ENCODE data around the gene TBC1D22B. TPM values are rescaled to one million over a fixed set of nuclear protein-coding genes. Genes with fewer than 3 reads are reported as not detected.

TBC1D22B gene
- total RNA-seq, 1 experiment from 2014 or later: 11.8 TPM

DNA sequence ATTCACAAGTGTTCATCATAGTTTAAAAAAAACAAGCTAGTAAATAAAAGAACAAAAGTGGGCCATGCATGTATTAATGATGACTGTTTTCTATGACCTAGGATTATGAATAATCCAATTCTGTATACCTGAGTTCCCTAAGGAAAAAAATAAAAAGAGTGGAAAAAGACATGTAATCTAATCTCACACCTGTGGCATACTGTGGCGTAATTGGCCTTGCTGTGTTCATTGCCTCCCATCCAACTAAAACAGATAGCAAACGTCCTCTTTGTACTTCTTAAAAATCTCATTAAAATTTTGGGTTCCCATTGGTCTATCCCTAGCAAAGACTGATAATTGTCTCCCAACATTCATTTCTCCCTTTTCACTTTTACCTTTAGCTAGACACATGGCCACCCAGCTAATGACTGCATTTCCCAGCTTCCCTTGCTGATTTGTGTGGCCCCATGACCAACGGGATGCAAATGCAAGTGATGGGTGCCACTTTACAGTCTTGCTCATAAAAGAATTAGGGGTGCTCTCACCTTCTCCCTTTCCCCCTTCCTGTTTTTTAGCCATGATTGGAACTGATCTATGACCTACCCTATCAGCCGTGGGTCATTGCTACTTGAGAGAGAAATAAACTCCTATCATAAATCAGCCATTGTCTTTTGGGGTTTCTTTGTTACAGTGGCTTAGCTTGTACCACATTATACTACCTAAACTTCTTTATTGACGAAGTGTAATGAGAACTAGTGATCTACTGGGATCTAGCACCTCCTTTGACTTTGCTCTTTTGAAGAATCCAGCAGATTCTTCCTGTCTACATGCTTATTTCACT lies 32.0 kb upstream of the TBC1D22B start:
- Histone ChIP-seq H3K27me3 (replicated peaks; ENCODE audit: control insufficient read depth, insufficient read depth, low read length) (no peaks in the 10 kb centered on the region), H3K9me3 (no peaks in the 10 kb centered on the region), H3K4me3 (ENCODE audit: low read depth, low read length) (no peak overlapping the region), H3K4me1 (peaks cover 11% of the 10 kb centered on the region; the same call in 1 of the 2 replicates), H3K36me3 (ENCODE audit: control insufficient read depth, insufficient read depth, low read length) (no peaks in the 10 kb centered on the region)
- no TSS peak for BruUV-seq (replicated peaks)
- CTCF ChIA-PET: interaction anchor here (1.2 kb wide), 1 partner anchor 15 kb away, joined by 3 read pairs; no protein-coding TSS in a partner anchor
- POLR2A ChIA-PET: no interaction called here
- peaks cover 7% of the 10 kb centered on the region for H3K4me1 Mint-ChIP-seq (ENCODE audit: low read depth, unreplicated experiment)
- peaks cover 5% of the 10 kb centered on the region for H3K36me3 Mint-ChIP-seq (ENCODE audit: insufficient read depth, unreplicated experiment)
- no peak for DNase-seq
- H3K9me3 Mint-ChIP-seq (ENCODE audit: unreplicated experiment): no peaks in the 10 kb centered on the region
- intact Hi-C loops (cut with micrococcal nuclease; ENCODE audit: unreplicated experiment): no loop called here
- H3K4me3 Mint-ChIP-seq (ENCODE audit: unreplicated experiment): no peak overlapping the region
- no peaks in the 10 kb centered on the region for H3K27me3 Mint-ChIP-seq (ENCODE audit: insufficient read depth, unreplicated experiment)
- TF ChIP-seq, protein P1, sequence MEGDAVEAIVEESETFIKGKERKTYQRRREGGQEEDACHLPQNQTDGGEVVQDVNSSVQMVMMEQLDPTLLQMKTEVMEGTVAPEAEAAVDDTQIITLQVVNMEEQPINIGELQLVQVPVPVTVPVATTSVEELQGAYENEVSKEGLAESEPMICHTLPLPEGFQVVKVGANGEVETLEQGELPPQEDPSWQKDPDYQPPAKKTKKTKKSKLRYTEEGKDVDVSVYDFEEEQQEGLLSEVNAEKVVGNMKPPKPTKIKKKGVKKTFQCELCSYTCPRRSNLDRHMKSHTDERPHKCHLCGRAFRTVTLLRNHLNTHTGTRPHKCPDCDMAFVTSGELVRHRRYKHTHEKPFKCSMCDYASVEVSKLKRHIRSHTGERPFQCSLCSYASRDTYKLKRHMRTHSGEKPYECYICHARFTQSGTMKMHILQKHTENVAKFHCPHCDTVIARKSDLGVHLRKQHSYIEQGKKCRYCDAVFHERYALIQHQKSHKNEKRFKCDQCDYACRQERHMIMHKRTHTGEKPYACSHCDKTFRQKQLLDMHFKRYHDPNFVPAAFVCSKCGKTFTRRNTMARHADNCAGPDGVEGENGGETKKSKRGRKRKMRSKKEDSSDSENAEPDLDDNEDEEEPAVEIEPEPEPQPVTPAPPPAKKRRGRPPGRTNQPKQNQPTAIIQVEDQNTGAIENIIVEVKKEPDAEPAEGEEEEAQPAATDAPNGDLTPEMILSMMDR (IDR thresholded peaks at IDR 0.05; ENCODE audit: insufficient read depth in 1 of 2, low read depth in 1 of 2, low read length in 1 of 2, severe bottlenecking in 1 of 2, unreplicated experiment in 1 of 2): no peak
- no peak overlapping the region for H3K27ac Mint-ChIP-seq (ENCODE audit: unreplicated experiment)

DNA sequence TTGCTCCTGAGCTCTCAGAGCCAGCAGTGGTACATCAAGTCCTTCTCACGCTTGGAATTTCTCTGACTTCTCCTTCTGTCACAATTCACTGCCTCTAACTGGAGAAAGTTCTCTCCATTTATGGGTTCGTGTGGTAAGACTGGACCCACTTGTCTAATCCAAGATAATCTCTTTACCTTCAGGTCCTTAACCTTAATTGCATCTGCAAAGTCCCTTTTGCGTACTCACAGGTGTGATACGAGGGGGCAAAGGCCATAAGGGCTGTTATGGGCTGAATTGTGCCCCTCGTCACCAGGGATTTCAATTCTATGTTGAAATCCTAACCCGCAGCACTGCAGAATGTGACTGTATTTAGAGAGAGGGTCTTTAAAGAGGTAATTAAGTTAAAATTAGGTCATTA lies 27.5 kb upstream of the TBC1D22B start:
- Histone ChIP-seq H3K4me1 (peaks cover 11% of the 10 kb centered on the region), H3K27me3 (replicated peaks; ENCODE audit: control insufficient read depth, insufficient read depth, low read length) (no peaks in the 10 kb centered on the region), H3K36me3 (ENCODE audit: control insufficient read depth, insufficient read depth, low read length) (no peaks in the 10 kb centered on the region), H3K4me3 (ENCODE audit: low read depth, low read length) (no peak overlapping the region), H3K9me3 (no peaks in the 10 kb centered on the region)
- Mint-ChIP-seq H3K9me3 (ENCODE audit: unreplicated experiment) (no peaks in the 10 kb centered on the region), H3K27ac (ENCODE audit: unreplicated experiment) (no peak overlapping the region), H3K4me1 (ENCODE audit: low read depth, unreplicated experiment) (peaks cover 12% of the 10 kb centered on the region), H3K27me3 (ENCODE audit: insufficient read depth, unreplicated experiment) (no peaks in the 10 kb centered on the region), H3K4me3 (ENCODE audit: unreplicated experiment) (no peak overlapping the region), H3K36me3 (ENCODE audit: insufficient read depth, unreplicated experiment) (no peaks in the 10 kb centered on the region)
- no TSS peak for BruUV-seq (replicated peaks)
- intact Hi-C loops (cut with micrococcal nuclease; ENCODE audit: unreplicated experiment): no loop called here
- POLR2A ChIA-PET: no interaction called here
- TF ChIP-seq, protein P1 (IDR thresholded peaks at IDR 0.05; ENCODE audit: insufficient read depth in 1 of 2, low read depth in 1 of 2, low read length in 1 of 2, severe bottlenecking in 1 of 2, unreplicated experiment in 1 of 2): no peak
- CTCF ChIA-PET: no interaction called here
- no peak for DNase-seq

DNA sequence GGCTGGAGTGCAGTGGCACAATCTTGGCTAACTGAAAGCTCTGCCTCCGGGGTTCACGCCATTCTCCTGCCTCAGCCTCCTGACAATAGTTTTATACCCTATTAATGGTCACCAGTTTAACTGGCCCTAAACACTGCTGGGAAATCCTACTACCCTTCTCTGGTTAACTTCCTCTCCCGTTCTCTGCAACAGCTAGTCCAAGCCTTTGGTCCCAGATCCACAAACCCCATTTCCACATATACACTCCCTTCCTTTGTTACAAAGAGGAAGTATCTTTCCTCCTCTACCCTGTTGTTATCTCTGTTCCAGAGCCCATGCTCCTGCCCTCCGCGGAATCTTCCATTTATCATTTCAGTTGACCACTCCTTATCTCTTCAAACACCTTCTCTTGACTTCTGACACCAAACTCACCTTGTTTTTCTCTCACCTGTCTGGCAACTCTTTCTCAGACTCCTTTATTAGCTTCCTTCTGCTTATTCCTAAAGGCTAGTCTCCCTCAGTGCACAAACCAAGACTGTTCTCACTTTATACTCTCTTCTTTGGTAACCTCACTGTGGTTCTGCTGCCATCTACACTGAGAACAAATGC lies 25.0 kb upstream of the TBC1D22B start:
- no TSS peak for BruUV-seq (replicated peaks)
- peak overlapping the region; percentile 2 for H3K27ac Mint-ChIP-seq (ENCODE audit: unreplicated experiment)
- Histone ChIP-seq H3K36me3 (ENCODE audit: control insufficient read depth, insufficient read depth, low read length) (no peaks in the 10 kb centered on the region), H3K4me3 (ENCODE audit: low read depth, low read length) (no peak overlapping the region), H3K27me3 (replicated peaks; ENCODE audit: control insufficient read depth, insufficient read depth, low read length) (no peaks in the 10 kb centered on the region), H3K4me1 (peaks cover 11% of the 10 kb centered on the region), H3K9me3 (no peaks in the 10 kb centered on the region)
- no peak overlapping the region for H3K4me3 Mint-ChIP-seq (ENCODE audit: unreplicated experiment)
- TF ChIP-seq, protein P1 (IDR thresholded peaks at IDR 0.05; ENCODE audit: insufficient read depth in 1 of 2, low read depth in 1 of 2, low read length in 1 of 2, severe bottlenecking in 1 of 2, unreplicated experiment in 1 of 2): no peak
- H3K4me1 Mint-ChIP-seq (ENCODE audit: low read depth, unreplicated experiment): peaks cover 12% of the 10 kb centered on the region
- CTCF ChIA-PET: interaction anchor here (0.6 kb wide), 1 partner anchor 473 kb away, joined by 10 read pairs; no protein-coding TSS in a partner anchor
- H3K36me3 Mint-ChIP-seq (ENCODE audit: insufficient read depth, unreplicated experiment): no peaks in the 10 kb centered on the region
- no peak for DNase-seq
- POLR2A ChIA-PET: no interaction called here
- H3K27me3 Mint-ChIP-seq (ENCODE audit: insufficient read depth, unreplicated experiment): no peaks in the 10 kb centered on the region
- H3K9me3 Mint-ChIP-seq (ENCODE audit: unreplicated experiment): no peaks in the 10 kb centered on the region
- intact Hi-C loops (cut with micrococcal nuclease; ENCODE audit: unreplicated experiment): no loop called here

Data from Caco-2 (cell line).